OCI-LY7 (cell line): ENCODE measurements around the gene RPS5.
"Not testable (repeated sequence)": the region's sequence is repeated elsewhere in the genome, so short reads cannot be mapped to it uniquely, and the experiment has no call there.

Experiments
- CTCF ChIP-seq: fragments of 200-600 bp; sonication (generic); conservative IDR thresholded peaks from 2 replicates; pipeline ENCODE4 v1.5.1; 2014; ENCODE audit warnings: mild to moderate bottlenecking, antibody characterized with exemption, low read length, moderate library complexity, mixed read lengths
- EZH2phosphoT487 ChIP-seq: fragments of 200-600 bp; sonication (generic); IDR thresholded peaks from 2 replicates; pipeline ENCODE4 v1.6.1; 2018; ENCODE audit warnings: low read depth, borderline replicate concordance, mild to moderate bottlenecking, mixed run types, antibody characterized with exemption, low read length, moderate library complexity, mixed read lengths

- not testable (repeated sequence) for TF ChIP-seq CTCF, EZH2phosphoT487
Observed at GRCh38 chr19:58376724-58377123, 10.3 kb upstream of the RPS5 start.
